Mucosa of descending colon (tissue), 3 donors: ENCODE data around the gene MPP3. TPM values are rescaled to one million over a fixed set of nuclear protein-coding genes. Genes with fewer than 3 reads are reported as not detected.

Experiments
- ATAC-seq: fragments of 200-7000 bp; cut with Tn5 transposase; one replicate; pipeline ENCODE4 v1.9.1; 2020; ENCODE audit warnings: mild to moderate bottlenecking, moderate library complexity
- DNase-seq, 3 donors: peaks; one replicate each; pipeline ENCODE4 v3.0.0-alpha.2; 2020
- H3K36me3 ChIP-seq: fragments of 200-600 bp; one replicate; pipeline ENCODE4 v1.8.0; 2021; ENCODE audit warnings: low read depth, mild to moderate bottlenecking
- H3K4me1 ChIP-seq: fragments of 200-600 bp; one replicate; pipeline ENCODE4 v1.8.0; 2021; ENCODE audit warnings: low read depth, mild to moderate bottlenecking
- H3K4me3 ChIP-seq: fragments of 200-600 bp; one replicate; pipeline ENCODE4 v1.8.0; 2021; ENCODE audit warnings: mild to moderate bottlenecking
- H3K9me3 ChIP-seq: fragments of 200-600 bp; one replicate; pipeline ENCODE4 v1.8.0; 2021; ENCODE audit warnings: mild to moderate bottlenecking
- CTCF ChIP-seq: fragments of 200-600 bp; IDR thresholded peaks from one replicate; pipeline ENCODE4 v1.8.0; 2022; ENCODE audit warnings: antibody characterized with exemption, mild to moderate bottlenecking
- intact Hi-C, 2 donors: fragments of 100-400 bp; cut with DNase I in 1 of 2; cut with micrococcal nuclease in 1 of 2; formaldehyde crosslinking; loops; one replicate each; pipeline versions ENCODE4 v1.11.0 to v1.11.1; 2022; cut with DNase I, micrococcal nuclease
- total RNA-seq, 3 donors: library from RNA; stranded (reverse); fragmentation: NEBNext Ultra II Directional in 2 of 3; extraction: Animal tissue kit (Norgen Biotek cat#: 25700) in 2 of 3; gene quantifications; one replicate each; pipeline versions ENCODE4 v1.2.1 to v1.2.4, GENCODE V29; 2021 to 2023
- donor health status: DM: no; HTN: no; CAD: no; lungs with moderate emphysema.
- donor health status: DM: no; HTN: no; CAD: no.
- donor health status: DM: no; HTN: yes; CAD: no.

The MPP3 gene
- total RNA-seq, 3 donors from 2014 or later: 1.8 to 8.6 (median 3.7) TPM

DNA sequence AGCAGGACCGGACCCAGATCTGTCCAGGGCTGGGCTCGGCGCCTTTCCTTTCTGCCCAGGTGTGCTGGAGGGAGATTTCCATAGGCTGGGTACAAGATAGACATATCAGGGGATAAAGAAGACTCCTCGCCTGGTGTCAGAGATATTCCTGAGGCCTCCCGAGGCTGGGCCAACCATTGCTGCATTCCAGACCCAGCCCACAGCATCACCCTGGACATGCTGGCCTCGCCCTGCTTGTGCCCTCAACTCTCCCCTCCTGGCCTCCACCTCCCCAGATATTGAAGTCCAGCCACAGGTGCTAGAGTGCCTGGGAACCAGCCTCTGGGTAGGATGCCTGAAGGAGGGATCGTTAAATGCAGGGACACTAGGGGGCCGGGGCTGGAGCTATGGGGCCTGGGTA lies 16.2 kb upstream of the MPP3 start:
- no peak for ATAC-seq
- Histone ChIP-seq H3K36me3 (no peaks in the 10 kb centered on the region), H3K9me3 (no peaks in the 10 kb centered on the region), H3K4me1 (no peaks in the 10 kb centered on the region), H3K4me3 (no peak overlapping the region)
- no peak for DNase-seq
- no peak for TF ChIP-seq CTCF
- intact Hi-C loops: no loop called here

GRCh38 chr17:43848601-43849000 lies 15.7 kb upstream of the MPP3 start:
- DNase-seq (no peak), ATAC-seq (no peak)
- Histone ChIP-seq H3K4me3 (no peak overlapping the region), H3K9me3 (no peaks in the 10 kb centered on the region), H3K36me3 (no peaks in the 10 kb centered on the region), H3K4me1 (no peaks in the 10 kb centered on the region)
- intact Hi-C loops: no loop called here
- TF ChIP-seq CTCF: no peak

- TF ChIP-seq CTCF: no peak
- intact Hi-C loops: no loop called here
- no peak within 1 kb of the TSS for H3K4me3 ChIP-seq
- ATAC-seq (no peak), DNase-seq (peak in 1 of 3 donors; percentile 11)
- H3K9me3 ChIP-seq: no peaks in the 10 kb centered on the region
- H3K4me1 ChIP-seq: no peaks in the 10 kb centered on the region
- H3K36me3 ChIP-seq: no peaks in the 10 kb centered on the region
Observed at GRCh38 chr17:43846963-43847371, 14.0 kb upstream of the MPP3 start, which contains the start of gene CD300LG. CD300LG (plus strand) TSS chr17:43847176; CDS start chr17:43847217, 41 bp downstream.

GRCh38 chr17:43846221-43846712 lies 13.3 kb upstream of the MPP3 start:
- no peak overlapping the region for H3K4me3 ChIP-seq
- H3K9me3 ChIP-seq: no peaks in the 10 kb centered on the region
- TF ChIP-seq CTCF: peak; percentile 97
- intact Hi-C loops: no loop called here
- no peaks in the 10 kb centered on the region for H3K4me1 ChIP-seq
- peak; percentile 75 to 90 (median 87) for DNase-seq
- peak; percentile 99 for ATAC-seq
- no peaks in the 10 kb centered on the region for H3K36me3 ChIP-seq

GRCh38 chr17:43845766-43846165 lies 12.8 kb upstream of the MPP3 start:
- Histone ChIP-seq H3K9me3 (no peaks in the 10 kb centered on the region), H3K4me3 (no peak overlapping the region), H3K36me3 (no peaks in the 10 kb centered on the region), H3K4me1 (no peaks in the 10 kb centered on the region)
- TF ChIP-seq CTCF: no peak
- intact Hi-C loops: no loop called here
- DNase-seq (no peak), ATAC-seq (no peak)

GRCh38 chr17:43844241-43844640 lies 11.3 kb upstream of the MPP3 start:
- intact Hi-C loops: no loop called here
- no peak overlapping the region for H3K4me3 ChIP-seq
- peaks cover 5% of the 10 kb centered on the region for H3K4me1 ChIP-seq
- no peaks in the 10 kb centered on the region for H3K9me3 ChIP-seq
- no peaks in the 10 kb centered on the region for H3K36me3 ChIP-seq
- DNase-seq: no peak
- TF ChIP-seq CTCF: no peak
- ATAC-seq: no peak
